HG03342 (cell line): ENCODE measurements around the gene VAV3.

Source experiments
- ATAC-seq: cut with Tn5 transposase; IDR thresholded peaks from one replicate; pipeline ENCODE4 v1.9.1; 2021; ENCODE audit warnings: mild to moderate bottlenecking, moderate library complexity; ENCODE audit not compliant: unreplicated experiment

VAV3 gene

GRCh38 chr1:107687849-107688753 is 276.9 kb downstream of the VAV3 start:
- ATAC-seq: no peak

GRCh38 chr1:107683683-107684082 is 281.3 kb downstream of the VAV3 start:
- ATAC-seq: no peak

GRCh38 chr1:107683191-107683657 is 281.8 kb downstream of the VAV3 start:
- no peak for ATAC-seq

- no peak for ATAC-seq
These were observed 282.5 kb downstream of the VAV3 start for GRCh38 chr1:107682467-107682866.

- no peak for ATAC-seq
These were observed 283.9 kb downstream of the VAV3 start for GRCh38 chr1:107681001-107681479.

- no peak for ATAC-seq
These were observed 284.4 kb downstream of the VAV3 start for GRCh38 chr1:107680579-107680985.

- ATAC-seq: no peak
These were observed 285.5 kb downstream of the VAV3 start for GRCh38 chr1:107679411-107679953.

- ATAC-seq: no peak
These were observed 286.0 kb downstream of the VAV3 start for GRCh38 chr1:107678993-107679392.

- ATAC-seq: no peak
These were observed 287.3 kb downstream of the VAV3 start for GRCh38 chr1:107677697-107678096.

- ATAC-seq: no peak
These were observed 290.5 kb downstream of the VAV3 start for GRCh38 chr1:107674486-107674885.

GRCh38 chr1:107673006-107673405 is 292.0 kb downstream of the VAV3 start:
- no peak for ATAC-seq

- ATAC-seq: no peak
These were observed 294.5 kb downstream of the VAV3 start for GRCh38 chr1:107670397-107671040.

- ATAC-seq: no peak
These were observed 295.0 kb downstream of the VAV3 start for GRCh38 chr1:107669996-107670395.

GRCh38 chr1:107668762-107669161 is 296.2 kb downstream of the VAV3 start:
- no peak for ATAC-seq

- no peak for ATAC-seq
These were observed 298.5 kb downstream of the VAV3 start for GRCh38 chr1:107666493-107666892.

- no peak for ATAC-seq
These were observed 299.7 kb downstream of the VAV3 start for GRCh38 chr1:107664982-107665925.

- ATAC-seq: no peak
These were observed 302.0 kb downstream of the VAV3 start for GRCh38 chr1:107662971-107663370.

GRCh38 chr1:107661158-107661557 is 303.8 kb downstream of the VAV3 start:
- ATAC-seq: no peak

GRCh38 chr1:107659961-107660360 is 305.0 kb downstream of the VAV3 start:
- no peak for ATAC-seq

- ATAC-seq: no peak
These were observed 307.6 kb downstream of the VAV3 start for GRCh38 chr1:107657356-107657755.

GRCh38 chr1:107653765-107654164 is 311.2 kb downstream of the VAV3 start:
- ATAC-seq: no peak
